ENCODE data around the gene CXCL8. TPM values are rescaled to one million over a fixed set of nuclear protein-coding genes. Genes with fewer than 3 reads are reported as not detected.

CXCL8 gene
- total and polyA plus RNA-seq, 2 of the 8 experiments (the other 6 are each of a cell fraction or from before 2014, with no cell fraction given), result not detected

Other genes with a start within 250 kb of the CXCL8 start
- gene RASSF6, start 120.1 kb upstream of the CXCL8 start, total RNA-seq (2021; fragmentation: NEBNext Ultra II Directional; extraction: Animal tissue kit (Norgen Biotek cat#: 25700)), result 0.28 and 0.44 TPM in 2 replicates
- gene RASSF6, start 120.1 kb upstream of the CXCL8 start, polyA plus RNA-seq (2011; rRNA removed), result 0.02 and 0.03 TPM in 2 replicates
- gene CXCL6, start 96.1 kb downstream of the CXCL8 start, total RNA-seq (2021; fragmentation: NEBNext Ultra II Directional; extraction: Animal tissue kit (Norgen Biotek cat#: 25700)), result 7.6 and 8.0 TPM in 2 replicates
- 6.3 and 10.2 TPM in 2 replicates for gene CXCL6, start 96.1 kb downstream of the CXCL8 start, polyA plus RNA-seq (2011; rRNA removed)
- gene PF4V1, start 112.7 kb downstream of the CXCL8 start, total RNA-seq (2021; fragmentation: NEBNext Ultra II Directional; extraction: Animal tissue kit (Norgen Biotek cat#: 25700)), result not detected in 2 replicates
- gene PF4V1, start 112.7 kb downstream of the CXCL8 start, polyA plus RNA-seq (2011; rRNA removed), result not detected in 2 replicates
- 0.69 and 0.80 TPM in 2 replicates for gene CXCL1, start 128.8 kb downstream of the CXCL8 start, total RNA-seq (2021; fragmentation: NEBNext Ultra II Directional; extraction: Animal tissue kit (Norgen Biotek cat#: 25700))
- 0.77 and 1.2 TPM in 2 replicates for gene CXCL1, start 128.8 kb downstream of the CXCL8 start, polyA plus RNA-seq (2011; rRNA removed)
- gene PF4, start 241.5 kb downstream of the CXCL8 start, total RNA-seq (2021; fragmentation: NEBNext Ultra II Directional; extraction: Animal tissue kit (Norgen Biotek cat#: 25700)), result 0.71 and 2.0 TPM in 2 replicates
- 2.3 and 4.5 TPM in 2 replicates for gene PF4, start 241.5 kb downstream of the CXCL8 start, polyA plus RNA-seq (2011; rRNA removed)
- 0.43 TPM in 1 of 2 replicates, not detected in the other for gene PPBP, start 247.6 kb downstream of the CXCL8 start, total RNA-seq (2021; fragmentation: NEBNext Ultra II Directional; extraction: Animal tissue kit (Norgen Biotek cat#: 25700))
- gene PPBP, start 247.6 kb downstream of the CXCL8 start, polyA plus RNA-seq (2011; rRNA removed), result 0.18 TPM in 1 of 2 replicates, not detected in the other

Measured in H1 (cell line).